RWPE1 (cell line): Measurements from ENCODE around the gene BMAL1.

Source experiments
- CTCF ChIA-PET: fragments of 350-600 bp; sonication (Branson Sonifier 250); formaldehyde crosslinking; extraction: SDS; loops from one replicate; lab custom pipeline; 2021; lab: Yijun Ruan, JAX
- POLR2A ChIA-PET: fragments of 400-600 bp; formaldehyde crosslinking; extraction: SDS; loops from one replicate; lab custom pipeline; 2020; ENCODE audit warnings: antibody characterized with exemption; ENCODE audit not compliant: low non-redundant PET; lab: Yijun Ruan, JAX
- DNase-seq: peaks from one replicate; pipeline ENCODE4 v3.0.0; 2012; ENCODE audit warnings: low spot score
- H3K27ac ChIP-seq: fragments of 450-650 bp; 2 replicates; pipeline ENCODE4 v1.5.1; 2017
- CTCF ChIP-seq: fragments of 450-650 bp; conservative IDR thresholded peaks from 2 replicates; pipeline ENCODE4 v1.5.1; 2017; ENCODE audit warnings: low read depth, mild to moderate bottlenecking

Gene BMAL1

GRCh38 chr11:13287681-13288080, 10.1 kb downstream of the BMAL1 start:
- no peak for DNase-seq
- CTCF ChIA-PET: interaction anchor here (0.6 kb wide), 1 partner anchor 46 kb away, joined by 3 read pairs; no protein-coding TSS in a partner anchor
- POLR2A ChIA-PET: no interaction called here
- no peak overlapping the region for H3K27ac ChIP-seq
- TF ChIP-seq CTCF: no peak

GRCh38 chr11:13288375-13289029, 10.9 kb downstream of the BMAL1 start:
- ChIA-PET POLR2A (no interaction called here), CTCF (no interaction called here)
- no peak for DNase-seq
- no peak for TF ChIP-seq CTCF
- H3K27ac ChIP-seq: no peak overlapping the region

GRCh38 chr11:13289081-13289480, 11.5 kb downstream of the BMAL1 start:
- no peak overlapping the region for H3K27ac ChIP-seq
- DNase-seq: no peak
- ChIA-PET POLR2A (no interaction called here), CTCF (no interaction called here)
- TF ChIP-seq CTCF: no peak

GRCh38 chr11:13290221-13290980, 12.8 kb downstream of the BMAL1 start:
- DNase-seq: peak; percentile 25
- ChIA-PET POLR2A (no interaction called here), CTCF (interaction anchor here (0.5 kb wide), 1 partner anchor 95 kb away, joined by 3 read pairs; no protein-coding TSS in a partner anchor)

GRCh38 chr11:13291361-13291760, 13.8 kb downstream of the BMAL1 start:
- no peak overlapping the region for H3K27ac ChIP-seq
- ChIA-PET POLR2A (no interaction called here), CTCF (interaction anchor here (0.7 kb wide), 1 partner anchor 80 kb away, joined by 3 read pairs; no protein-coding TSS in a partner anchor)
- no peak for DNase-seq
- no peak for TF ChIP-seq CTCF

More at GRCh38 chr11:13290221-13290980, 12.8 kb downstream of the BMAL1 start:
- no peak for TF ChIP-seq CTCF
- H3K27ac ChIP-seq: no peak overlapping the region

- POLR2A ChIA-PET: no interaction called here
- no peak for TF ChIP-seq CTCF
- no peak overlapping the region for H3K27ac ChIP-seq
- CTCF ChIA-PET: interaction anchor here (0.7 kb wide), 1 partner anchor 81 kb away, joined by 3 read pairs; no protein-coding TSS in a partner anchor
- DNase-seq: no peak
Measured at GRCh38 chr11:13291800-13292199, 14.2 kb downstream of the BMAL1 start.
